HCT116 (cell line): Measurements from ENCODE around the gene FOXD3.

Experiments used
- SP1 ChIP-seq: IDR thresholded peaks from 2 replicates; pipeline ENCODE4 v1.6.1; 2012; ENCODE audit warnings: low read depth
- TF ChIP-seq, protein P1 (sequence below), 3 experiments: fragments of 200-600 bp in 1 of 3; sonication (generic) in 1 of 3; IDR thresholded peaks in 2 of 3; conservative IDR thresholded peaks in 1 of 3; 2 replicates each; pipeline ENCODE4 v1.5.1; 2012 to 2017; ENCODE audit warnings: low read depth in 2 of 3, low read length in 2 of 3, antibody characterized with exemption in 1 of 3, borderline replicate concordance in 1 of 3, control low read depth in 1 of 3, mild to moderate bottlenecking in 1 of 3, mixed read lengths in 1 of 3, mixed run types in 1 of 3, moderate library complexity in 1 of 3; ENCODE audit not compliant: insufficient read depth in 1 of 3

DNA sequence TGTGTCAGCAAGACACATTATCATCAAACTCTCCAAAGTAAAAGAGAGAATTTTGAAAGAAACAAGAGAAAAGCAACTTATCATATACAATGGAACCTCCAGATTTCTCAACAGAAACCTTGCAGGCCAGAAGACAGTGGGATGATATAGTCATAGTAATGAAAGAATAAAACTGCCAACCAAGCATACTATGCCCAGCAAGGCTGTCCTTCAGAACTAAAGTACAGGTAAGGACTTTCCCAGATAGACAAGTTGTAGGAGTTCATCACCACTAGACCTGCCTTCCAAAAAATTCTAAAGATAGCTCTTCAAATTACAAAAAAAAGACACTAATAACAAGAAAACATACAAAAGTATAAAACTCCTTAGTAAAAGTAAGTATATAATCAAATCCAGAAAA lies 33.2 kb upstream of the FOXD3 start:
- TF ChIP-seq SP1: no peak
- TF ChIP-seq, protein P1, sequence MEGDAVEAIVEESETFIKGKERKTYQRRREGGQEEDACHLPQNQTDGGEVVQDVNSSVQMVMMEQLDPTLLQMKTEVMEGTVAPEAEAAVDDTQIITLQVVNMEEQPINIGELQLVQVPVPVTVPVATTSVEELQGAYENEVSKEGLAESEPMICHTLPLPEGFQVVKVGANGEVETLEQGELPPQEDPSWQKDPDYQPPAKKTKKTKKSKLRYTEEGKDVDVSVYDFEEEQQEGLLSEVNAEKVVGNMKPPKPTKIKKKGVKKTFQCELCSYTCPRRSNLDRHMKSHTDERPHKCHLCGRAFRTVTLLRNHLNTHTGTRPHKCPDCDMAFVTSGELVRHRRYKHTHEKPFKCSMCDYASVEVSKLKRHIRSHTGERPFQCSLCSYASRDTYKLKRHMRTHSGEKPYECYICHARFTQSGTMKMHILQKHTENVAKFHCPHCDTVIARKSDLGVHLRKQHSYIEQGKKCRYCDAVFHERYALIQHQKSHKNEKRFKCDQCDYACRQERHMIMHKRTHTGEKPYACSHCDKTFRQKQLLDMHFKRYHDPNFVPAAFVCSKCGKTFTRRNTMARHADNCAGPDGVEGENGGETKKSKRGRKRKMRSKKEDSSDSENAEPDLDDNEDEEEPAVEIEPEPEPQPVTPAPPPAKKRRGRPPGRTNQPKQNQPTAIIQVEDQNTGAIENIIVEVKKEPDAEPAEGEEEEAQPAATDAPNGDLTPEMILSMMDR (IDR thresholded peaks at IDR 0.05 in 2 of 3, conservative IDR thresholded peaks at IDR 0.05 in 1 of 3; ENCODE audit: borderline replicate concordance in 1 of 3, insufficient read depth in 1 of 3, low read depth in 2 of 3, low read length in 2 of 3): no peak
